GM12878 (cell line): ENCODE measurements around the gene SLC35F6. TPM values are rescaled to one million over a fixed set of nuclear protein-coding genes. Genes with fewer than 3 reads are reported as not detected.

Source experiments
- ATF3 ChIP-seq: IDR thresholded peaks from 2 replicates; pipeline ENCODE4 v1.6.1; 2011; ENCODE audit warnings: low read depth, mild to moderate bottlenecking, low read length, moderate library complexity, borderline replicate concordance; ENCODE audit errors: extremely low read depth
- BHLHE40 ChIP-seq, 2 experiments: fragments of 450-650 bp in 1 of 2; IDR thresholded peaks; 2 replicates each; pipeline ENCODE4 v1.6.1; 2011 to 2017; ENCODE audit warnings: low read depth in 2 of 2, borderline replicate concordance in 1 of 2, improper control_type of control experiment in 1 of 2, low read length in 1 of 2, mild to moderate bottlenecking in 1 of 2
- HCFC1 ChIP-seq: fragments of 150-350 bp; IDR thresholded peaks from 2 replicates; pipeline ENCODE4 v1.6.1; 2014; ENCODE audit warnings: low read length
- HDAC2 ChIP-seq: fragments of 200-600 bp; sonication (generic); IDR thresholded peaks from 2 replicates; pipeline ENCODE4 v1.6.1; 2017
- MYC ChIP-seq: IDR thresholded peaks from 2 replicates; pipeline ENCODE4 v1.6.1; 2011; ENCODE audit warnings: mild to moderate bottlenecking, low read length, moderate library complexity, inconsistent platforms; ENCODE audit not compliant: insufficient read depth, insufficient replicate concordance, insufficient read length, severe bottlenecking
- NRF1 ChIP-seq: conservative IDR thresholded peaks from 2 replicates; pipeline ENCODE4 v1.6.1; 2011; ENCODE audit warnings: mild to moderate bottlenecking, low read depth, low read length, improper control_type of control experiment
- POLR2A ChIP-seq: IDR thresholded peaks from 2 replicates; pipeline ENCODE4 v1.6.1; 2011; ENCODE audit warnings: low read depth, mild to moderate bottlenecking, low read length
- SIX5 ChIP-seq: IDR thresholded peaks from 2 replicates; pipeline ENCODE4 v1.6.1; 2011; ENCODE audit warnings: mild to moderate bottlenecking, low read depth, low read length, moderate library complexity; ENCODE audit not compliant: severe bottlenecking
- SRF ChIP-seq, 2 experiments: IDR thresholded peaks; 2 replicates each; pipeline ENCODE4 v1.6.1; 2011; ENCODE audit warnings: low read depth in 2 of 2, low read length in 2 of 2, mild to moderate bottlenecking in 1 of 2, moderate library complexity in 1 of 2
- ZBTB40 ChIP-seq: fragments of 450-650 bp; IDR thresholded peaks from 2 replicates; pipeline ENCODE4 v1.6.1; 2016; ENCODE audit warnings: mild to moderate bottlenecking, moderate library complexity, borderline replicate concordance
- ZNF207 ChIP-seq: fragments of 450-650 bp; IDR thresholded peaks from 2 replicates; pipeline ENCODE4 v1.6.1; 2014; ENCODE audit warnings: antibody characterized with exemption, mild to moderate bottlenecking, borderline replicate concordance
- ZNF274 ChIP-seq: IDR thresholded peaks from one replicate; pipeline ENCODE4 v1.8.0; 2011; ENCODE audit not compliant: insufficient read length, insufficient read depth
- polyA plus RNA-seq, 11 experiments: library from polyadenylated mRNA; depleted of rRNA in 4 of 11; unstranded in 6 of 11; stranded (reverse) in 5 of 11; fragments of >200 nt; fragmentation: Nextera tagmentation in 4 of 11; fragmentation: Illumina TruSeq in 1 of 11; extraction: Ambion mirVana in 4 of 11; extraction: Trizol in 1 of 11; gene quantifications; 1 replicate in 1 of 11; 2 replicates in 10 of 11; pipeline versions ENCODE4 v1.2.1 to v1.2.3, GENCODE V29; 2011 to 2016; ENCODE audit warnings: inconsistent platforms in 2 of 11, missing spikeins in 2 of 11, low read depth in 1 of 11
- total RNA-seq, 4 experiments: library from RNA; depleted of rRNA in 3 of 4; stranded (reverse); fragments of >200 nt in 3 of 4; fragmentation: Illumina TruSeq in 1 of 4; extraction: Trizol in 1 of 4; gene quantifications; 2 replicates each; pipeline versions ENCODE4 v1.2.1 to v1.2.3, GENCODE V29; 2013 to 2021
- TF ChIP-seq, protein P1 (sequence below): fragments of 450-650 bp; IDR thresholded peaks from 2 replicates; pipeline ENCODE4 v1.6.1; 2016; ENCODE audit warnings: mild to moderate bottlenecking
- TF ChIP-seq, protein P2 (sequence below): fragments of 450-650 bp; formaldehyde crosslinking; IDR thresholded peaks from 2 replicates; pipeline ENCODE4 v1.4.0; 2022; ENCODE audit warnings: mild to moderate bottlenecking, moderate library complexity
- TF ChIP-seq, protein P3 (sequence below): IDR thresholded peaks from 2 replicates; pipeline ENCODE4 v1.6.1; 2011; ENCODE audit warnings: borderline replicate concordance, low read depth, mild to moderate bottlenecking, moderate library complexity, low read length; ENCODE audit not compliant: insufficient read depth, poor library complexity, severe bottlenecking

SLC35F6 gene
- total and polyA plus RNA-seq, 10 of the 15 experiments (the other 5 are each of a cell fraction or from before 2014, with no cell fraction given): 4.0 to 10.5 (median 8.0) TPM

- TF ChIP-seq SIX5 (no peak), HCFC1 (no peak), ZNF274 (no peak), HDAC2 (no peak), ATF3 (no peak), POLR2A (no peak), SRF (IDR thresholded peaks at IDR 0.05; ENCODE audit: low read depth in 2 of 2, low read length in 2 of 2) (no peak), NRF1 (no peak), MYC (no peak), ZNF207 (no peak), BHLHE40 (IDR thresholded peaks at IDR 0.05; ENCODE audit: borderline replicate concordance in 1 of 2, low read depth in 2 of 2, low read length in 1 of 2) (no peak), ZBTB40 (no peak)
- TF ChIP-seq, protein P1, sequence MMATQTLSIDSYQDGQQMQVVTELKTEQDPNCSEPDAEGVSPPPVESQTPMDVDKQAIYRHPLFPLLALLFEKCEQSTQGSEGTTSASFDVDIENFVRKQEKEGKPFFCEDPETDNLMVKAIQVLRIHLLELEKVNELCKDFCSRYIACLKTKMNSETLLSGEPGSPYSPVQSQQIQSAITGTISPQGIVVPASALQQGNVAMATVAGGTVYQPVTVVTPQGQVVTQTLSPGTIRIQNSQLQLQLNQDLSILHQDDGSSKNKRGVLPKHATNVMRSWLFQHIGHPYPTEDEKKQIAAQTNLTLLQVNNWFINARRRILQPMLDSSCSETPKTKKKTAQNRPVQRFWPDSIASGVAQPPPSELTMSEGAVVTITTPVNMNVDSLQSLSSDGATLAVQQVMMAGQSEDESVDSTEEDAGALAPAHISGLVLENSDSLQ: no peak
- TF ChIP-seq, protein P2, sequence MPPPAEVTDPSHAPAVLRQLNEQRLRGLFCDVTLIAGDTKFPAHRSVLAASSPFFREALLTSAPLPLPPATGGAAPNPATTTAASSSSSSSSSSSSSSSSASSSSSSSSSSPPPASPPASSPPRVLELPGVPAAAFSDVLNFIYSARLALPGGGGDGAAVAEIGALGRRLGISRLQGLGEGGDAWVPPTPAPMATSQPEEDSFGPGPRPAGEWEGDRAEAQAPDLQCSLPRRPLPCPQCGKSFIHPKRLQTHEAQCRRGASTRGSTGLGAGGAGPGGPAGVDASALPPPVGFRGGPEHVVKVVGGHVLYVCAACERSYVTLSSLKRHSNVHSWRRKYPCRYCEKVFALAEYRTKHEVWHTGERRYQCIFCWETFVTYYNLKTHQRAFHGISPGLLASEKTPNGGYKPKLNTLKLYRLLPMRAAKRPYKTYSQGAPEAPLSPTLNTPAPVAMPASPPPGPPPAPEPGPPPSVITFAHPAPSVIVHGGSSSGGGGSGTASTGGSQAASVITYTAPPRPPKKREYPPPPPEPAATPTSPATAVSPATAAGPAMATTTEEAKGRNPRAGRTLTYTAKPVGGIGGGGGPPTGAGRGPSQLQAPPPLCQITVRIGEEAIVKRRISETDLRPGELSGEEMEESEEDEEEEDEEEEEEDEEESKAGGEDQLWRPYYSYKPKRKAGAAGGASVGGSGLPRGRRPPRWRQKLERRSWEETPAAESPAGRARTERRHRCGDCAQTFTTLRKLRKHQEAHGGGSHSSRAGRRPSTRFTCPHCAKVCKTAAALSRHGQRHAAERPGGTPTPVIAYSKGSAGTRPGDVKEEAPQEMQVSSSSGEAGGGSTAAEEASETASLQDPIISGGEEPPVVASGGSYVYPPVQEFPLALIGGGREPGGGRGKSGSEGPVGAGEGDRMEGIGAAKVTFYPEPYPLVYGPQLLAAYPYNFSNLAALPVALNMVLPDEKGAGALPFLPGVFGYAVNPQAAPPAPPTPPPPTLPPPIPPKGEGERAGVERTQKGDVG: no peak
- TF ChIP-seq, protein P3, sequence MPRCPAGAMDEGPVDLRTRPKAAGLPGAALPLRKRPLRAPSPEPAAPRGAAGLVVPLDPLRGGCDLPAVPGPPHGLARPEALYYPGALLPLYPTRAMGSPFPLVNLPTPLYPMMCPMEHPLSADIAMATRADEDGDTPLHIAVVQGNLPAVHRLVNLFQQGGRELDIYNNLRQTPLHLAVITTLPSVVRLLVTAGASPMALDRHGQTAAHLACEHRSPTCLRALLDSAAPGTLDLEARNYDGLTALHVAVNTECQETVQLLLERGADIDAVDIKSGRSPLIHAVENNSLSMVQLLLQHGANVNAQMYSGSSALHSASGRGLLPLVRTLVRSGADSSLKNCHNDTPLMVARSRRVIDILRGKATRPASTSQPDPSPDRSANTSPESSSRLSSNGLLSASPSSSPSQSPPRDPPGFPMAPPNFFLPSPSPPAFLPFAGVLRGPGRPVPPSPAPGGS: no peak
Measured at GRCh38 chr2:26738481-26738880, 25.6 kb upstream of the SLC35F6 start (continued).
